Activated CD8-positive, alpha-beta memory T cell treated with anti-CD3 and anti-CD28 coated beads for 24 hours (primary cell): ENCODE measurements around the gene AGBL4.

ENCODE experiments used
- DNase-seq: peaks from one replicate; pipeline ENCODE4 v3.0.0-alpha.2; 2020

The AGBL4 gene

DNA sequence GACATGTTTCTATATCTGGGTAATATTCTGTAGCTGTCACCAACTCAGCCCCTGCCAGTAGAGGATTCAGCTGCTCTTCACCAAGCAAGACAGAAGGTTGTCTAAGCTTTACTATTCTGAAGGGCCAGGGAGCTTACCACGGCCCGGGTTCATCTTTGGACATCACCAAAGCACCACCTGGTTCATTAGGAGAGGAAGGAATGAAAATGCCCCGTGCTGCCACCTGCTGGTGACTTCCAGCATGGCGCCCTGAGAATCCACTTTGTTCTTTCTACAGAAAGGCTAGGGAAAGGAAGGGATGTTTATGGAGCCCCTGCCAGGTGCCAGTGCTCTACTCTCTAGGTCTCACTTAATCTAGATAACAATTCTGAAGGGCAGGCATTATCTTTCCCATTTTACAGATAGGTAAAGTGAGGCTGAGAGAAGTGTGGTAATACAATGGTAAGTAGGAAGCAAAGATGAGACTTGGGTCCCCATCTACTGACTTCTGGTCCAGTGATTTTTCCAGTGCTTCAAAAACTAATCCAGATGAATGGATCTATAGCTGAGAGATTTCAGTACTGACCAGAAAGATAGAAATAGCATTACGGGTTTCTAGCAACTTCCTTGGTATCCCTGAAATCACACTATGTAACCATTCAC, 1326.6 kb downstream of the AGBL4 start:
- DNase-seq, result peak; percentile 82

GRCh38 chr1:48695161-48695560, 1328.6 kb downstream of the AGBL4 start:
- DNase-seq, result no peak

GRCh38 chr1:48693674-48694320, 1330.0 kb downstream of the AGBL4 start:
- DNase-seq, result no peak

DNA sequence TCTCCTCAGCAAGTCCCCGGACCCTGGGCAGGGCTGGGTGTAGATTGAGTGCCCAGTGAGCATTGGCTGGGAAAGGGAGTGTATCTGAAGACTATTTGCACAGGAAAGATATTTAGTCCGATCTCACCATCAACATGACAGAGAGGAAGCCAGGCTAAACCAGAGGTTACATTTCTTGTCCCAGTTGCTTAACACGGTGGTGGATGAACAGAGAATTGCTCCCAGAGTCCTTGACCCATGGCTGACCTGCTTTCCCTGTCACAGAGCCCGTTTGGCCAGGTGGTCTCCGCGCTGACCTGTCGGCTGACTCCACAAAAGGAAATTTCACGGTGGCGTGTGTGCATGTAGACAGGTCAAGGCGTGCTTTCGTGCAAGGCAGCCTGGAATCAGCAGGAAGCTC, 1330.6 kb downstream of the AGBL4 start:
- DNase-seq, result no peak

DNA sequence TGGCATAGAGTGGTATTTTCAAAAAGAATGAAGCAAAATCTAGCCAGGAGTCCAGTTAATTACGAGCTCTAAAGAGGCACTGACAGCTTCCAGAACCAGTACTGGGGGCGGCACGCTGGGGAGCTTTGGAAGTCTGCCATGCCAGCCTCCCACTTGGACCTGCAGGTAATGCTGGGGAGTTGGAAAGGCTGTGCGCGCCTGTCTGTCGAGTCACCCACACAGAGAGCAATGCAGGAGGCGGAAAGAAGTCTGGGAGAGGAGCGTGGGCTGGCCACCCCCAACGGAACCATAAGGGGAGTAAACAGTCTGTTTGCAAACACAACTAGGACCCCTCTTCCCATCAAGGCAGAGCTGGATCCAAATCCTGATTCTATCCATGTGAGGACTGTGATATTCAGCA, 1331.5 kb downstream of the AGBL4 start:
- DNase-seq, result no peak

DNA sequence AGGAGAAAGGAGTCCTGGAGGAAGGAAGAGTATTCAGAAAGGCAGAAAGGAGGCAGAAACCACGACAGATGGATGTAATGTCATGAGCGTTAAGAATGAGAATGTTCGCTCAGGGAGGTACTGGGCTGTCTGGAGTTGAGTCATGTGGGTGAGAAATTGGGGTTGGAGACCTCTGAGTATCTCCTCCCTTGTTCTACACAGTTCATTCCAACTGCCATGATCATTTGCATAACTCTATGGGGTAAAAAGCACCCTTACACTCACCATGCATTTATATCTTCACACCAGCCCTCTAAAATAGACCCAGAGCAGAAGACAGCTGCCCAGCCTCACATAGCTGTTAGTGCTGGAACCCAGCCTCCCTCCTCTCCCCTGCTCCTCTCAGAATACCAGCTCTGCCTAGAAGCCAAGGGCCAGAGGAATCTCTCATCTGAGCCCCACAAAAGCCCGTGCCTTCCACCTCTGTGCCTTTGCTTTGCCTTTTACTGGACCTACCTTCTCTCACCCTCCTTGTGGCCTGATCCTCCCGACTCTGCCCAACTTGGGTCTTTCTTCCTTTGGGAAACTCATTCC, 1332.2 kb downstream of the AGBL4 start:
- no peak for DNase-seq

DNA sequence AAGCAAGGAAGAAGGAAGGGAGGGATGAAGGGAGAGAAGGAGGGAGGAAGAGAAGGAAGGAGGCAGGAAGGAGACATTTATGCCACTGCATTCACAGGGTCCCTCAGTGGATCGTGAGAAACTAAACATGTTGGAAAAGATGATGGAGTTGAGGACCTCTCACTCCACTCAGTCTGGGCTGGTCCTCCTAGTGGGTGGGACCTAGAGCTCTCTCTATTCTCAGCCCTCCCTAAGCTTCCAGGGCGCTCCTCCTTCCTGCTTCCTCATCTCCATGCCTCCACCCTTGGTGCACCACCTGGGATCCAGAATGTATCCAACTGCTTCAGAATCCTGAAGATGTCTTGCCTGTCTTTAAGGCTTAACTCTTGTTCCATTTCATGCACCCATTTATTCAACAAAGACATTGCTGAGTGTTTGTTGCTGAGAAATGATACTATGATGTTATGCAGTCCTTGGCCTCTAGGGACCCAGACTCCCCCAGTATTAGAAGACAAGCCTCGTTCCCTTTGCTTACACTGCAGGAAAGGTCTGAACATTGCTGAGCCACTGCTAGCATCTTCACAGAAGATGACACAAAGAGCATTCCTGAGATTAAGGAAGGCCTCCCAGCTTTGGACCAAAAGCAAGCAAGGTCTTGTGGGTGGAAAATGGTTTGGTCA, 1335.5 kb downstream of the AGBL4 start:
- DNase-seq, result no peak

GRCh38 chr1:48687282-48688045, 1336.3 kb downstream of the AGBL4 start:
- no peak for DNase-seq

DNA sequence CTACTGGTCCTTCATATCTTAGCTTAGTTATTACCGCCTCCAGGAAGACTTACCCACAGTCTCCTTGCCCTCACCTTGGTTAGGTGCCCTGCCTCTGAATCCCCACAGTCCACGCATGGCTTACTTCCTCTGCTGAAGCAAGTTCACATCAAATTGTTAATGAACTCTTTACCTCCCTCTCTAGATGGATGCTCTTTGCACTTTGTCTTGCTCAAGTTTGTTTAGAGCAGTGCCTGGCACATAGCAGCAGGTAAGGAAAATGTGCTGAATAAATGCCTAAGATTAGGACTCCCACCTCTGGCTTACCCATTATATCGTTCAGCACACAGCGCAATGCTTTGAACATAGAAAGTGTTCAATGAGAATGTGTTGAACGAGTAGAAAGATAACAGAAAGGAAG, 1337.6 kb downstream of the AGBL4 start:
- DNase-seq, result no peak

DNA sequence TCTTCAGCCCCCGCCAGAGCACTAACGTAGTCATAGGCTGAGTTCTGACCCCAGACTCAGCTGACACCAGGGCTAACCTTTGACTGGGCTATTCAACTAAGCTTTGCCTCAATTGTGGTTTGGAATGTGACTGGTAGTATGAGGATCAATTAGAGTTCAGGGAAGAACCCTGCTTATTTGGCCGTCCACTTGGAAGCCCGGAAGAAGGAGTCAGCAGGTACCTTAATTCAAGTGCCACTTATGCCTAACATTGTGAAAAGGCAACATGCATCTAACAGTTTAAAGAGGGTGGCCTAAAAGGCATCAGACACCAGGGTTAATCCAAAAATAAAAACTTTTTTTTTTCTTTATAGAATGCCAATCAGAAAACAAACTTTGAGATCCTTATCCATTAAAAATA, 1339.4 kb downstream of the AGBL4 start:
- no peak for DNase-seq

DNA sequence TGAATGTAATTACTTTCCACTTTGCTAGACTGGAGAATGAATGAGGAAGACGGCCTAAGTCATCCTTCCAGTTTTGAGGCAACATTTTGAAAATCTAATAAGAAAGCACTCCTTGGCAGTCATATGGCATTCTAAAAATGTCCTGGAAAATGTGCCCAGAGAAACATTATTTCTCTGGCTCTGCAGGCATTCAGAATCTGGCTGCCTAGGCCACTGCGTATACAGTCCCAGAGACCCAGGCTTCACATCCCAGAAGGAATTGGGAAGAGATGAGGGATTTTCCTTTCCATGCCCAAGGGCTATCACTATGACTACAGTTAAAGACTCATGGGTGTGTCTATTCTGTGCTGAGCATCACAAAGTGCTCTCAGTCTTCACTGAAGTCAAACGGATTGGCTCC, 1339.9 kb downstream of the AGBL4 start:
- no peak for DNase-seq

GRCh38 chr1:48681476-48682305, 1342.1 kb downstream of the AGBL4 start:
- DNase-seq, result no peak

DNA sequence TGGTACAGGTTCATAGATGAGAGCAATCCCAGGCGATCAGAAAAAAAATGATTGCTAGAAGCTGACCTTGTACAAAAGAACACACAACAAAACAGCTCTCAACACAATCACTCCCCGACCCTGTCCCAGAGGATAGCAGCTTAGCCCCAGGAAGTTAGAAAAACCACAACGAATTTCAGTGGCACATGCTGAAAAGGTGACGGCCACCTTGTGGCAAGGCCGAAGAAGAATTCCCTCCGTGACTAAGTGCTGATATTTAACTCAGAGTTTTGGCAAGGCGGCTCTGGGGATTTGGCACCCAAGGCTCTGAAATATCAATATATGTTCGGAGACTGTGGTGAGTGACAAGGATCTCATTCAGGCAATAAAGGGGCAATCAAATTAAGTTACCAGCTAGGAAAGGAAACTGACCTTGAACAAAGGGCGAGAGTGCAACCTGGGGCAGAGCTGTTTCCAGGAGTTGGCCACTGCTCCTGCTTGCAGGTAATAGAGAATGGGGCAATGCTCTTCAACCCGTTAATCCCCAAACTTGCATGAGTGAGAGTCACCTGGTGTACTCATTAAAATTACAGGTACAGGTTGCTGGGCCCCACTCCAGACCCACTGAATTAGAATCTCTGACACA, 1343.2 kb downstream of the AGBL4 start:
- no peak for DNase-seq

DNA sequence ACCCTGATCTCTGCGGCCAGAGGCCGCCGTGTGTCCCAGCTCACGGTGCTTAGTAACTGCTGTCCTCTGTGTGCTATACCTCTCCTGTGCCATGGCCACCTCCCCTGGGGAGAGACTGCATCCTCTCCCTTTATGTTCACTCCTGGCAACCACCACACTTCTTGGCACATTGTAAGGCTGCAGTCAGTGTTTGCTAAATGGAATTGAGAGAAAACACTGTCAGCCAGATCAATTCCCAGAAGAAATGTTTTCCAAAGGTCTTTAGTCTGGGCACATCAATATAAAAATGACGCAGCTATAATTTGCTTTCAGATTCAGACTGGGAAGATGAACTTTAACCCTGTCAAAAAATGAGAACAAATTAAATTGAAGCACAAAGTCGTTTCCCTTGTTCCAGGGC, 1343.9 kb downstream of the AGBL4 start:
- no peak for DNase-seq

DNA sequence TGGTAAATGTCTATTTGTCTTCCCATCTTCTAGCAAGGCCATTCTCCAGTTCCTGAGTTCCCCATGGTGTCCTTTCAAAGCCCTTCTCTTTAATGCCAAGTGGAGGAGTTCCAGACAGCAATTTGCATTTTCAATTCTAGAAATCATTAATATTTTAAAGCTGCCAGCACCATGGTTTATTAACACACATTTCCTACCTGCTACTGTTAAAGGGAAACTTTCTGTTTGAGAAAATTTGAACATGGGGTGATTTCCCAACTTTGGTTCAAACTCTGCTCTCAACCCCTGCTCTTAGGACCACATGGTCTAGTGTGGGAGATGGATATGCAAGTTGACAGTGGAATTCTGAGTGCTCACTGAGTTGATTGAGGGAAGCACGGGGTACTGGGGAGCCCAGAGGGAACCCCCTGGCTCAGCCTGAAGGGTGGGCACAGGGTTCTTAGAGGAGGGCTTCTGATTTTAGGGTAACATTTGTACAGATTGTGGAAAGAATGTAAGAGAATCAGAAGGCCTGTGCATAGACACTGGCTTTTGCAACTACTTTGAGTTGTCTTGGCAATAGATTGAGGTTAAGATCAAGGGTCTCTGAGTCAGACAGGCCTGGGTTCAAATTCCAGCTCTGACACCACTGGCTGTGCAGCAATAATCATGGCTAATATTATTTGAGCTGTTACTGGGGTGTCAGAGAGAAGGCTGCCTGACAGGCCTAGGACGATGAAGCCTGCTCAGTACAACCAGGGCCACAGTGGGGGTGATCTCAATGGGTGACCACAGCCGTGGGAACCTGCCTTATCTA, 1344.8 kb downstream of the AGBL4 start:
- no peak for DNase-seq

- DNase-seq, result peak; percentile 69
These were observed 1346.2 kb downstream of the AGBL4 start for GRCh38 chr1:48677306-48678287.

DNA sequence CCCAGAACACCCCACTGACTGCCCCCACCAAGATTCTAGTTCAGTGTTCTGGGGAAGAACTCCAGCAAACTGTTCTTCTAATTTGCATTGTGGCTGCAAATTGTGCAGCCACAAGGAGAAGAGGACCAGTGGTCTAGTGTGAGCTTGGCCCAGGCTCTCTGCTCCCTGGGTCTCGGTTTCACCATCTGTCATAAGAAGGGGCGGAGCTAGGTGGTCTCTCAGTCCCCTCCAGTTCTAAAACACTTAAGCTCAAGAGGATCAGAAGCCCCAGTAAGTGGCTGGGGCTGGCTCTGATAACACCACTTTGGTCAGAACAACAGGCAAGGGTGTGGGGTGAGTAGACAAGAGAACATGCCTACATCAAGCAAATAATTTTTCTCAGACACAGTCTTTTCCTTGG, 1346.9 kb downstream of the AGBL4 start:
- DNase-seq, result no peak

DNA sequence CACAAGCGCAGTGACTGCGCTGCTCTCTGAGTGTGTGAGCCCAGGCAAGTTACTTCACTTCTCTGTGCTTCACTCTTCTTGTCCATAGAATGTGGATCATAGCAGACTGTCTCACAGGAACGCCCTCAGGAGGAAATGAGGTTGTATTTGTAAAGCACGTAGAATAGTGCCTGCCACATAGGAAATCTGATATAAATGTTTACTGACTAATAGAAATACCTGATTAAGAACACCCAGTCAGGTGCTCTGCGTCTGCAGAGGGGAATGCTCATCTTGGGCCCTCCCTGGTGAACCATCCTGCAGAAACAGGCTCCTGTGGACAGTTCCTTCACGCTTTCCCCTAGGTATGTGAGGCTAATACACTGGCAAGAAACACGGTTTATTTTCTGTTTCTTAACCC, 1347.4 kb downstream of the AGBL4 start:
- no peak for DNase-seq

DNA sequence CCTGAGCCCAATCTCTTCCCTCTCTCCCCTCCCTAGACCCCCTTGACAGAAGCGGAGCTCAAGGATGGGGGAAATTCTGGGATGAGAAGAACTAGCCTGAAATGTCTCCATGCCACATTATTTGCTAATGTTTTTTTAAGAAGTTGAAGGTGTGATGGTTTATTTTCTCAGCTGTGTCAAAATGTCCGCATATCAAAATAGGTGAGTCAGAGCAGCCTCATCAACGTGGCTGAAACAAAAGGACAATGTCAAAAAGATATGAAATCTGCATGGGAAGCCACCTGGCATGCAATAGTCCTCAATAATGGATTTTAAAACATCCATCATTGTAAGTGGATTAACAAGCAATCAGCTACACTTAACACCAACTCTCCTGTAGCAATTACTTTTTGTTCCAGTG, 1348.5 kb downstream of the AGBL4 start:
- no peak for DNase-seq

DNA sequence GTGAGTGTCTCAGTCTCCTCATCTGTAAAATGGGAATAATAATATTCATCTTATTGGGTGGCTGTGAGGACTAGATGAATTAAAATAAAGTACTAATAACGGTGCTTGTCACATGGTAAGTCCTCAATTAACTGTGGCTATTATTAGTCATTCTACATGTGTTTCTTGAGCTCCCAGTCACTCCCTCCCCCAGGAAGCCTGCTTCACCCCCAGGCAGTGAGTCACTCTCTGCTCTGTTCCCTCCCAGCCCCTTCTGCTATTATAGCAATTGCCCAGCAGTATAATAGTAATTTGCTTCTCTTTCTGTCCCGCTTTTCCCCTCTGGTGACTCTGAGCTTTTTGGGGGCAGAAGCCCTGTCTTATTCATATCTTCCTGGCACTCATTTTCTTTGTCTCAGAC, 1349.1 kb downstream of the AGBL4 start:
- DNase-seq, result no peak
